GM21786 (cell line): Measurements from ENCODE around the gene RMRP.

ENCODE experiments used
- ATAC-seq: cut with Tn5 transposase; IDR thresholded peaks from one replicate; pipeline ENCODE4 v1.9.1; 2021; ENCODE audit not compliant: unreplicated experiment

Gene RMRP

DNA sequence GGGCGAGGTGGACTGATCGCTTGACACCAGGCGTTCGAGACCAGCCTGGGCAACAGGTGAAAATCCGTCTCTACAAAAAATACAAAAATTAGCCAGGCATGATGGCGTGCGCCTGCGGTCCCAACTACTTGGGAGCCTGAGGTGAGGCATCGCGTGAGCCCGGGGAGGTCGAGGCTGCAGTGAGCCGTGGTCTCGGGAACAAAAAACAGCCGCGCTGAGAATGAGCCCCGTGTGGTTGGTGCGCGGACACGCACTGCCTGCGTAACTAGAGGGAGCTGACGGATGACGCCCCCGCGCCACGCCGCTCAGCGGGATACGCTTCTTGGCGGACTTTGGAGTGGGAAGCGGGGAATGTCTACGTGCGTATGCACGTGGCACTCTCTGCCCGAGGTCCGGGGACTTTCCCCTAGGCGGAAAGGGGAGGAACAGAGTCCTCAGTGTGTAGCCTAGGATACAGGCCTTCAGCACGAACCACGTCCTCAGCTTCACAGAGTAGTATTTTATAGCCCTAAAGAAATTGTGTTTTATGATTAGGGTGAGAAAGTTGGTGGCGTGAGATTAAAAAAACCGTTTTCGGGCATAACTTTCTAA is at the start of gene RMRP:
Gene RMRP (minus strand): TSS at position 474 of the 591 bp plus-strand sequence.
- peak; percentile 86 for ATAC-seq

DNA sequence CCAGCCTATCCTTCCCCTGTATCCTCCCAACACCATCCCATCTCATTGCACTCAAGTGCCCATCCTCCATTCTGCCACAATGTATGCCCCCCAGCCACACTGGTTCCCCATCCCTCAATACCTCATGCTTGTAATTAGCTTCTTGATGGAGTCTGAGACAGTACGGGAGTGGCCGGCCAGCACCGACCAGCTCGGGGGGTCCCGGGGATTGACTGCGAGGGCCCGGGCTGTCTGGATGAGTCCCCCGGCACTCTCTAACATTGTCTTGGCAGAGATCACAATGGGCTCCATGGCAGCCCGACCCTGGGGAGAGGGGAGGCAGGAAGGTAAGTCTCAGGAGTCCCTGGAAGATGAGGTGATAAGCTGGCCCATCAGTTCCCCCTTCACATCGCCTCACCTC is 49.1 kb upstream of the RMRP start:
- ATAC-seq = no peak

DNA sequence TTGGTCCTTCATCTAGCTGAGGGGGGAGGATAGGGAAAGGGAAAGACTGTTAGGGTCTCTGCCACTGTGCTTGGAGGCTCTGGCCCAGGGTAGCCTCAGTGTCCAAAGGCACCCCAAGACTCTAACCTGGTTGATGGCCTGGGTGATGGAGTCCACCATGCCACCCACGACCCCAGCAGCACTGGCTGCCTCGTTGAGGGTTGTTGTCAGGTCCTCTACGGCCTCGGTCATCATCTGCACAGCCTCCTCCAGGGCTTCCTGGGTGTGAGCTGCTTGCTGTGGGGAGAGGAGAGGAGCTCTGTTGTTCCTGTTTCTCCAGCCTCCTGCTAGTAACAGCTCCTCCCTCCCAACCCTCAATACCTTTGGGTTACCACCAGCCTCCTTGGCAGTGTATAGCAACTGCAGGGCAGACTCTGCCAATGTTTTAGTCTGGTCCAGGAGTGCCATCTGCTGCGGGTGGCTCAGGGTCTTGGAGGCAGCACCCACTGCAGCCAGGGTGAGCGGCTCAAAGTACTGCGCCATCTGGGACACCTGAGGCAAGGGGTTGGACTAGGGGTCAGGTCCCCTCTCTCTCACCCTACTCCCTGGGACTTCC is 48.1 kb upstream of the RMRP start:
- no peak for ATAC-seq

DNA sequence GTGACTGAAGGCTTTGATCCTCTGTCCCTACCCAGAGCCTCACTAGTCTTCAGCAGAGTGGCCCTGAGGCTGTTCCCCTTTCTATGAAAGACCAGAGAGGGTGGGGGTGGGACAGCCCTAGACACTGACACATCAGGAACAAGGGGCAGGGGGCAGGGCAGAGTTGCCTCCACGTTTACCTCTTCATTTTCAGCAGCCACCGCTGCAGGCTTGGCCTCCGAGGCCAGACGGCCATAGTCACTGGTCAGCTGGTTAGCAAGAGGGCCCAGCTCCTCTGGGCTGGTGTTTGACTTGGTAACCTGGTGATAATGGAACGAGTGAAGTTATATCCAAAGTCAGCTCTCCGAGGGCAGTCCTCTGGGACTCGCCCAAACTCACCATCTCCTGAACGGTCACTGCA is 47.6 kb upstream of the RMRP start:
- no peak for ATAC-seq

DNA sequence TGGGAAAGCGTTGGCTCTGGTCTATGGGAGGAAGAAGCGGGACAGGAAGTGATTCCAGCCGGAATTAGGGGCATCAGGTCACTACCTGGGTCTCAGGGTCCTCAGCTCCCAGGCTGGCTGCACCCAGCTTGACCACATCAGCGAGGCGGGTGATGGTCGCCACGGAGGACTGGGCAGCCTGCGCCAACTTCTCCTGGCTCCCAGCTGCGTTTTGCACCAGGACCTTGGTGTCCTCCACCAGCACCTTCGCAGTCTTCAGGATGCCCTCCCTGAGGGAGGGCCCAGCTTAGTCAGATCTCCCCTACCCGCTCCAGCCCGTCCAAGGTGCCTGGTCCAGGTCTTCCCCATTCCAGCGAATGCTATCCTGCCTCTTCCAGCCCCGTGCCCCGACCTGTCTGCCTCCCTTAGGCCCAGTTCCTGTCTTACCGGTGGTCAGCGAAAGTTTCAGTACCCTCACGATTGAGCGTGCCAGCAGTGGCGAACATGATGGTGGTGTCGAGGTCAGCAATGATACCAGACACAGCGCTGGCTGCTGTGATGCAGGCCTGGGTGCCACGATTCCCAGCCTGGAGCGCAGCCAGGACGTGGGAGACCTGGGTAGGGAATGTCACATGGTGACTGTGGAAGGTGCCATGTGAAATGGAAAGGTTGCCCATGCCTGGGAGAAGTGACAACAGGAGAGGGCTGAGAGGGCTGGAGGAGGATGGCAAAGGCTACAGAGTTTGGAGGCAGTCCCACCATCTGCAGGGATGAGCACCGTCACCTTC is 46.3 kb upstream of the RMRP start:
- no peak for ATAC-seq

DNA sequence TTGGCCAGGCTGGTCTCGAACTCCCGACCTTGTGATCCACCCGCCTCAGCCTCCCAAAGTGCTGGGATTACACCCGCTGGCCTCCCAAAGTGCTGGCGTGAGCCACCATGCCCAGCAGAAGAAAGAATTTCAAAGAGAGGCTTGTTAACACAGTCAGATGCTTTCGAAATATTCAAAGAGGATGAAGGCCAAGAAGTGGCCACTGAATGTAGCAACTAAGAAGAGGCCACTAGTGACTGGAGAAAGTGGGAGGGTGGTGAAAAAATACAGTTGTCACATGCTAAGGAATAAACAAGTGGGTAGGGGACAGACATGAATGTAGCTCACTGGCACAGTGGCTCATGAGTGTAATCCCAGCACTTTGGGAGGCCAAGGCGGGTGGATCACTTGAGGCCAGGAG is 44.9 kb upstream of the RMRP start:
- no peak for ATAC-seq

DNA sequence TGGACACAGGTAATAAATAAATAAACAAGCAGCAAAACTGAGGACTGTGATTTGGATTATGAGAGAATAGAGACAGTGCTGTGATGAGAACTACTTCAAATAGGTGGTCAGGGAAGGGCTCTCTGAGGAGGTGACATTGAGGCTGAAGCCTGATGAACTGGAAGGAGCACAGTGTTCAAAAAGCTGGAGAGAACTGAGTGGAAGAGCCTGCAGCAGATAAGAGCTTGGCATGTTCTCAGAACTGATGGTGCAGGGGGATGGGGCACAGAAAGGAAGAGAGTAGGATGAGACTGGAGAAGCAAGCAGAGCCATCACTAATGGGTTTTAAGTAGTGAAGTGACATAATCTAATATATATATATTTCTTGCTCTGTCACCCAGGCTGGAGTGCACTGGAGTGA is 43.1 kb upstream of the RMRP start:
- ATAC-seq = no peak

DNA sequence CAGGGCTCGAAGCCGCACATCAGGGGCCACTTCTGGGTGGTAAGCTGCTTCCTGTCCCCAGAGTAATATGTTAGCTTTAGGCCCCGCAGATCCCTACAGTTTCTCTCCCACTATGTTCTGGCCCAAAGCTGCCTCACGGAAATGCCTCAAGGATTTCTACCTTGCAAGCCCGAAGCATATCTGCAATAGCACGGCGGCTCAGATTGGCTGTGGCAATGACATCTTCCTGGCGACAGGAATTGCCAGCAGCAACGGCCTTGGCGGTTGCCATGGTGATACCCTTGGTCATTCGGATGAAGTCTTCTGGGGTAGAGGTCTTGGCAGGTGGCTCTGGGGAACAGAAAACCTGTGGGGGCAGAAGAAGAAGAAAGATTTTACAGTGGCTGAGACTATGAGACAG is 42.2 kb upstream of the RMRP start:
- ATAC-seq = no peak

DNA sequence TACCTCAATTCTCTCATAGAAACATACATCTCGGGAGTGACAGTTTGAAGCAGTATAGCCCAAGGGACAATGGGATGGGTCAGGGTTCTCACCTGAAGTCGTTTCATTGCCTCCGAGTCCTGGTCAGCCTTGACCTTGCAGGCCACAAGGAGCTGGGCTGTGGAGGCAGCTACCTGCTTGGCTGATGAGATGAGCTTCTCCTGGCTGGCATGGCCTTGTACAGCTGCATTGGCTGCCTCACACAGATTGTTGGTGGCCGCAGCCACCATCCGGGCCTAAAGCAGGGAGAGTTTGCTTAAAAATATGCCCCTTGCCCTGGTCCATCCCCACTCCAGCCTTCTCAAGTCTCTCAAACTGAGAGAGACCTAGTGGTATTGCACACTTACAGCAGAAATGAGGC is 40.4 kb upstream of the RMRP start:
- ATAC-seq = no peak

DNA sequence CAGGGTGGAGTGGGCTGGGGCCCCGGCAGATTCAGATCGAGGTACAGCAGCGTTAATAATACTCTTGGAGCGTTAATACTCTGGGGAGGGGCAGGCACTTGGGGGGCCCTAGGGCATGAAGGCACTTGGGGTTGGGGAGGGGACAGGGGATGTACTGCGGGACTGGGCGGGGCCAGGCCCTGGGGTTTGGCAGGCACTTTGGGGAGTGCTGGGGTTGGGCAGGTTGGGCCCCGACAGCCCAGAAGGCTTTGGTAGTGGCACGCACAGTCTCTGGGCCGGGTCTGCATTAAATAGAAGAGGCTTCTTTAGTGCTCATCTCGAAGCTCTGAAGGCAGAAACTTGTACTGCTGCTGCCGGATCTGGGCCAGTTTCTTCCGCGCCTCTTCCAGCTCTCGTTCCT is 39.7 kb upstream of the RMRP start:
- ATAC-seq = no peak

DNA sequence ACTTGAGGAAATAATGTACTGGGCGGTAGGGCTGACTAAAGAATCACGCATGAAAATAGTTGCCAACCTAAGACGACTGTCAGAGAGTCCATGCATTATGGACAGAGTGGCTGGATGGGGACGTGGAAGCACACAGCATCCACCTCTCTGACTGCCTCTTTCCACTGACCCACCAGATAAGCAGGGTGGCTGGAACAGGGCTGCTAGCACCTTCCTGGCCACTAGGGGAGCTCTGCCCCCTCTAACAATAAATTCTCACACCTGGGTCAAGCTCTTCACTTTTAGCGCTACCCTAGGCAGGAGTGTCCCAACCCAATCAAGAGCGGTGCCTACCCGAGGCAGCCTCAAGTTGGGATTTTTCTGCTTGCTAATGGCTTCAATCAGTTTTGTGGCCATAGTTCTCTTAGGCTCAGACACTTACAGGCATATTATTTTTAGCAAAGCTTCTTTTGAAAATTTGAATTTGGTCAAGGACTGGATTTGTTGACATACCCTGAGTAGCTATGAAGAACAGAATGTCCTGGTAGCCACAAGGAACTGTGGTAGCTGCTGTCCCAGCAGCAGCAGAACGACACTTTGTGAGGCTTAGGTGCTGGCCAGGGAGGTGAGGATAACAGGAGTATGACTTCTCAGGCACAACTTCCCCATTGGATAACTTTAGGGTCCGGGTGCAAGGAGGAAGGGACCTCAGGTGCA is 38.8 kb upstream of the RMRP start:
- peak; percentile 80 for ATAC-seq

DNA sequence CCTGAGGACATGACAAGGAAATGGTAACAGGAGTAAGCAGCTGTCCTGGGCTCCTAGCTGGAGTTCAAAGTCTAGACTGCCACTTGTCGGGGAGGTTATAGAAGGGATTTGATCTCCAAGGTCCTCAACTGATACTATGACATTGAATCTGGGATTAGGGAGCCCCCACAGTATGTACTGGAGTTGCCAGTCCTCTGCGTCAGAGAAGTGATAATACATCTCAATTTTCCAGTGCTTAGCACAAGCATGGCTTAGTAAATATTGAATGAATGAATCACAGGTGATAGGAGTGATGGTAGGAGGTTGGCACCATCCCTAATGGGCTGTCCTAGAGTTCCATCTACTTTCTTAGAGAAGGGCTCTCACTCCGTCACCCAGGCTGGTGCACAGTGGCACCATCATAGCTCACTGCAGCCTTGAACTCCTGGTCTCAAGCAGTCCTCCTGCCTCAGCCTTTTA is 38.2 kb upstream of the RMRP start:
- no peak for ATAC-seq

DNA sequence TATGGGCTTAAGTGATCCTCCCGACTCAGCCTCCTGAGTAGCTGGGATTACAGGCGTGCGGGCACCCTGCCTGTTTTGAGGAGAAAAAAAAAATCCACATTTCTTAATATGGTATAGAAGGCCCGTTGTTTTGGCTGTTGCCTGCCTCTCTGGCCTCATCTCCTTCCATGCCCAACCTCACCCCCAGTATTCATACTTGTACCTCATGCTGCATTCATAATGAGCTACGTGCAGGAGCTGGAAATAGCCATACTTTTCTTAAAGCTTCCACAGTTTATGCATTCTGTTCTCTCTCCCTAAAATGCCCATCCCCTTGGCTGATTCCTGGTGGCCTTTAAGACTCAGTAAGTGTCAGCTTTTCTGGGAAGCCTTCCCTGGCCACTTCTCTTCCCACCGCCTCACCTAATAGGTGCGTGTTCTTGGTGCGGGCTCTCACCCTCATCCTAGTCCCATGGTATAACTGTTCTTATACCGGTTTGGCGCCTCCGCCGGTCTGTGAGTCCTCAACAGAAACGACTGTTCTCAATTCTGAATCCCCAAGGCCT is 34.0 kb upstream of the RMRP start:
- ATAC-seq = no peak

DNA sequence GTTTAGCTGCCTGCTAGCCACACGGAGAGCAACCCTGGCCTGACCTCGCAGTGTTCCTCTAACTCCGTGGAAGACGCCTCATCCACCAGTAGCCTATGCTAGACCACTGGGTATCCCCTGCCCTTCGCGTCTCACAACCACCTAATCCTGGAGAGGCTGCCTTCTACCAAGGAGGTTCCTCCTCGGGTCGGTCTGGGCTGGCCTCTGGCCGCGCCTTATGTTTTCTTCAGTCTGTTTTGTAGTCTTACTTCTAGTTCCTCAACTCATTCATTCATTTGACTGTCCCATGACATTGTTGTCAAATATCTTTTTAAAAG is 33.5 kb upstream of the RMRP start:
- no peak for ATAC-seq

DNA sequence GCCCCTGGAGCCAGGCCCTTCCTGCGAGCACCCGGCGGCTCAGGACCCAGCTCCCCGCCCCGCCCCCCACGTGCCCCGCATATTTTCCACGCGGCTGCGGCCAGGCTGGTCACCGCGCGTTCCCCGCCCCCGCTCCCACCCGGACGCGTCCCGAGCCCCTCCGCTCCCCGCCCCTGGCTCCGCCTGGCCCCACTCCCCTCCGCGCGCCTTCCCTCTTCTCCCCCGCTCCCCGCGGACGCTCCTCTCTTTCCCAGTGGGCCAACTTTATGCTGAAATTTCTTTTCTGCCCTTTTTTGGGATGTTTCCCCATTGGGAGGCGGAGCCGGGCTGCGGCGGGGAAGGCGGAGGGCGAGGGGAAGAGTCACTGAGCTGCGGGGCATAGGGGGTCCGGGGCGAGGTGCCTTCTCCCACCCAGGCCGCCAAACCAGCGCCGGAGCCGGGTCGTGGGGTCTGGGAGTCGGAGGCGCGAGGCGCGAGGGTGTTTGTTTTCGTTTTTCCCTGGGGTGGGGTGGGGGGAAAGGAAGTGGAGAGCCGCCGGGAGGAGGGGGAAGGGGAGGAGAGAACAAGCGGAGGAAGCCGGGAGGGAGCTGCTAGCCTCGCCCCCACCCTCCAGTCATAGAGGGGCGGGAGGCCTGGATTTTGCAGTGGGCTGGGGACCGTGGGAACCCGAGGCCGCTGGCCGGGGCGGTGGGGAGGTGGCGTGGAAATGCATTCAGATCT is 33.0 kb upstream of the RMRP start:
- ATAC-seq = no peak

DNA sequence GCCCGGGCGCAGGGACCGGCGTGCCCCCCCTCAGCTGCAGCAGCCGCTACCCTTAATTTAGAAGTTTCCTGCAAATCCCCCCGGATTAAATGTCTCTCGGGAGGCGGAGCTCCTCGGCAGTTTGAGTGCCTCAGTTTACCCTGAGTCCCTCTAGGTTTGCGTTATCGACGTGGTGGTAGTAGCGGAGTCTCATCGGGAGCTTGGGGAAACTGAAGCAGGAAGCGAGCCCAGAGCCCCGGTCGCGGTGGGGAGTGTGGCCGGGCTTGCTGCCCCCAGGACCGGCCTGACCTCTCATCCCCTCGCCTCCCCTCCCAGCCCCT is 32.4 kb upstream of the RMRP start:
- ATAC-seq = no peak

DNA sequence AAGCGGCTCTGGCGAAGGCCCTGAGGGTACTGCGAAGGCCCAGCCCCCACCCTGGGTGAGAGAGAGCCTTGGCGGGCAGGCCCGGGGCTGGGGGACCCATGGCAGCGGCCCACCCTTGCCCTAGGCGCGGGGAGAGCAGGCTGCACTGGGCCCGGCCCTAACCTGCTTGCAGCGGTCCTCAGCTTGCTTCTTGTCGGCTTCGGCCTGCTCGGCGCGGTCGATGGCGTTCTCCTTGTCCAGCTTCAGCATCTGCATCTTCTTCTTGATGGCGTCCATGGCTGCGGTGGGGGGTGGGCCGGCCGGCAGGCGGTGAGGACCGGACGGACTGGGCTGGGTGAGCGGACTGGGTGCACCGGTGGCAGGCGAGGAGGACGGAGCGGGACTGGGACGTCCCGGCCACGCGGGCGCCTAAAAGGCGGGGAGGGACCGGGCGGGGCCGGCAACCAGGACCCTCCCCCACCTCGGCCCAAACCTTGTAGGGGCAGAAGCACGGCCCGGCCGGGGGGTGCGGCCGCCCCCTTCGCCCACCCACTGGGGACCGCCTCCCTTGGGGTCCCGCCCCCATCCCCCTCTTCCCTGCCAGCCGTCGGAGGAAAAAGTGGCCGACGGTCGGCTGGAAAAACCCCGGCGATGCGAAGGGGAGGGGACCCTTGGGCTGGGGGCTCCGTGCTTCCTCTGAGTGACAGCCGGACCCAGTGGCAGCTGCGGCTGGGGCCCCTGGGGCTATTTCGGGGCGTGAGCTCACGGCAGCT is 31.9 kb upstream of the RMRP start, which contains the start of gene TPM2:
Gene TPM2 (minus strand): TSS at position 384 of the 752 bp plus-strand sequence. CDS start 108 bp downstream, at position 276.
- no peak for ATAC-seq

DNA sequence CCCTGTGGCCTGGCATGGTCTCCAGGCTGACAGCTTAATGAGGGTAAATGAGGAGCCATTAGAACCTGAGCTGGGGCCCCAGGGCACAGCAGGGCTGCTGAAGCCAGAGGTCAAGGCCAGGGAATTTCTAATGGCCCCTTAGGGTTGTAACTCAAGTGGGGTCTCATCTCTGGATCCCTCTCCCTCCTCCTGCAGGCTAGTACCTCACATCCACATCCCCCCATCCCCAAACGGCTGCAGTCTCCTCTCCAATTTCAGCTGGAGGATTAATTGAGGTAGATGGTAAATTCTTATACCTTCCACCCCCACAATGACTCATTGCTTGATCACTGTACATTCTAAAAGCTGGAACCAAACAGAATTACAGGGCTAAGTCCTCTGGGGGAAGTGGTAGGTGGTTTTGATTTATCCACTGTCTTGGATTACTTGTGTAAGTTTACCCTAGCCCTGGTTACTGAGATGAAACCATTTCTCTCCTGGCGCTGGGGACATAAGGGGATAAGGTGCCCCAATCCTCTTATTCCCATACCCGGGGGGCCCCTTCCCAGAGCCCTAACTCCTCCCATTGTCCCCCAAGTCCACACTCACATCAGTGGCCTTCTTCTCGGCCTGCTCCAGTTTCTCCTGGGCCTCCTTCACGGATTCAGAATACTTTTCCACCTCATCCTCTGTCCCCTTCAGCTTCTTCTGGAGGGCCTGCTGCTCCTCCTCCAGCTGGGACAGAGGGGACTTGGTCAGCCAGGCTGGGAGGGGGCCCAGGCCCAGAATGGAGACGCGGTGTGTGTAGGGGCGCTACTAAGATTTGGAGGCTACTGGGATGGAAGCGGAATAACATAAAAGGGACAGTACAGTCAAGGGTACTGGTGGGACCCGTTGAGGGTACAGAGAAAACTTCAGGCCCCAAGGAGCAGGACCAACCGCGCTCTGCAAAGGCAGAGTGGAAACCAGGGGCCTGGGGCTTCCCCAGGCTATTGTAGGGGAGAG is 31.0 kb upstream of the RMRP start:
- no peak for ATAC-seq

DNA sequence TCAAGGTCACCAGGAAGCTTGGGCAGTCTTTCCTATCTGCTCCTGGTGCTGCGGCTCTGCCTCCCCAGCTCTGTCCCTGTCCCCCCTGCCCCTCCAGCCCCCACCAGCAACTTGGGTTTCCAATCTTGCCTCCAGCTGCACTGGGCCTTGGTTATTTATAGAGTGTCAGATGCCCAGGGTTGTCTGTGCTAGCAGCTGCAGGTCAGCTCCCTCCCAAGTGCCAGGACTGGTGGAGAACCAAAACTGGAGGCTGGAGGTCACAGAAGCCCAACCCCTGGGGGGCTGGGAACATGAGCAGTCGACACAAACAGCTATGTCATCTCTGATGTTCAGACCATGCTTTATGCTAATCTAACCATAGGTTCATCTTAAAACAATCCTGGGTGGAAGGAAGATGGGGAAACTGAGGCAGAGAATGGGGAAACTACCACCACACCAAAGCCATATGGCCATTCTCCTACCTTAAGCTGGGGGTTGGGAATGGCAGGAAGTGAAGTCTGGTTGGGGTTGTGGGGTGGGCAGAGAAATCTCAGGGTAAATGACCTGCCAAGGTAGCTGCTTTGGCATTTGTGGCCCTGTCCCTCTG is 30.2 kb upstream of the RMRP start:
- ATAC-seq = no peak
